GM21786 (cell line): ENCODE data around the gene BARX2.
"Not testable (repeated sequence)": the region's sequence is repeated elsewhere in the genome, so short reads cannot be mapped to it uniquely, and the experiment has no call there.

ENCODE experiments used
- ATAC-seq: cut with Tn5 transposase; IDR thresholded peaks from one replicate; pipeline ENCODE4 v1.9.1; 2021; ENCODE audit not compliant: unreplicated experiment

The BARX2 gene, protein sequence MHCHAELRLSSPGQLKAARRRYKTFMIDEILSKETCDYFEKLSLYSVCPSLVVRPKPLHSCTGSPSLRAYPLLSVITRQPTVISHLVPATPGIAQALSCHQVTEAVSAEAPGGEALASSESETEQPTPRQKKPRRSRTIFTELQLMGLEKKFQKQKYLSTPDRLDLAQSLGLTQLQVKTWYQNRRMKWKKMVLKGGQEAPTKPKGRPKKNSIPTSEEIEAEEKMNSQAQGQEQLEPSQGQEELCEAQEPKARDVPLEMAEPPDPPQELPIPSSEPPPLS

GRCh38 chr11:129375751-129376657 is at the start of gene BARX2:
Gene BARX2 (plus strand): TSS chr11:129375848. CDS start chr11:129376036, 188 bp downstream.
- ATAC-seq: no peak

DNA sequence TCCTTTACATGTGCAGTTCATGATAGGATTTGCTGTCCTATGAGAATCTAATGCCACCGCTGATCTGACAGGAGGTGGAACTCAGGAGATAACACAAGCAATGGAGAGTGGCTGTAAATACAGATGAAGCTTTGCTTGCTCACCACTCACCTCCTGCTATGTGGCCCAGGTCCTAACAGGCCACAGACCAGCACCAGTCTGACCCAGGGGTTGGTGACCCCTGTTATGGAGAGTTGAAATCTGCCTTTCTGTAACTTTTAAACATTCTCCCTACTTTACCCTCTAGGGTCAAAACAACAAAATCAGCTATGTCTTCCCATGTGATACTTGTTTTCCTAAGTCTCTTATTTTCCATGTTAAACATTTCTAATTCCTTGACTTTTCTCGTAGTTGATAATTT is 48.7 kb upstream of the BARX2 start:
- no peak for ATAC-seq

DNA sequence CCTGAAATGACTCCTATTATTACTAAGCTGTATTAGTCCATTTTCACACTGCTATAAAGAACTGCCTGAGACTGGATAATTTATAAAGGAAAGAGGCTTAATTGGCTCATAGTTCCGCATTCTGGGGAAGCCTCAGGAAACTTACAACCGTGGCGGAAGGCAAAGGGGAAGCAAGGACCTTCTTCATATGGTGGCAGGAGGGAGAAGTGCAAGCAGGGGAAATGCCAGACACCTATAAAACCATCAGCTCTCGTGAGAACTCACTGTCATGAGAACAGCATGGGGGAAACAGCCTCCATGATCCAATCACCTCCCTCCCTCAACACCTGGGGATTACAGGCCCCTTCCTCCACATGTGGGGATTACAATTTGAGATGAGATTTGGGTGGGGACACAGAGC is 47.9 kb upstream of the BARX2 start:
- not testable (repeated sequence) for ATAC-seq

GRCh38 chr11:129328756-129329155 is 46.9 kb upstream of the BARX2 start:
- ATAC-seq: no peak

GRCh38 chr11:129331217-129331616 is 44.4 kb upstream of the BARX2 start:
- no peak for ATAC-seq

GRCh38 chr11:129331871-129332274 is 43.8 kb upstream of the BARX2 start:
- peak; percentile 92 for ATAC-seq

DNA sequence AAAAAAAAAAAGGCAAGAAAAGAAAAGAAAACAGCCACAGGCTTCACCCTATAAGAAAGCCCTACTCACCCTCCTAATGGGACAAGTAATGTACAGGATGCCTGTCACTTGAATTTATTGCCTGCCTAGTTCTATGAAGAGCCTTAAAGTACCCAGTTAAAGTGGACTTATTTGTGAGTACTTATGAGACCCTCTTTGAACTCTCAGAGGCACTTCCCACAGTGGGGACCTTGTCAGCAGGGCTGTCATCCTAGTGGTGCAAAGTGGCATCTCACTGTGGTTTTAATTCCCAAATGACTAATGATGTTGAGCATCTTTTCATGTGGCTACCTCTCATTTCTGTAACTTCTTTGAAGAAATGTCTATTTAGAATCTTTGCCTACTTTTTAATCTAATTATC is 41.8 kb upstream of the BARX2 start:
- no peak for ATAC-seq

GRCh38 chr11:129344301-129344940 is 31.2 kb upstream of the BARX2 start:
- ATAC-seq: not testable (repeated sequence)

DNA sequence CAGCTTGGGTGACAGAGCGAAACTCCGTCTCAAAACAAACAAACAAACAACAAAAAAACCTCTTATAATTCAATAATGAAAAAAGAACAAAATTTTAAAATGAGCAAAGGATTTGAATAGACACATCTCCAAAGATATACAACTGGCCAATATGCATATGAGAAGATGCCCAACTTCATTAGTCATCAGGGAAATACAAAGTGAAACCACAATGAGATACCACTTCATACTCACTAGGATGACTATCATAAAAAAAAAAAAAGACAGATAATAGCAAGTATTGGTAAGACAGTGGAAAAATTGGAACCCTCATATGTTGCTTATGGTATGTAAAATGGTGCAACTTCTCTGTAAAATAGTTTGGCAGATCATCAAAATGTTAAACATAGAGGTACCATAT is 28.7 kb upstream of the BARX2 start:
- ATAC-seq: no peak

DNA sequence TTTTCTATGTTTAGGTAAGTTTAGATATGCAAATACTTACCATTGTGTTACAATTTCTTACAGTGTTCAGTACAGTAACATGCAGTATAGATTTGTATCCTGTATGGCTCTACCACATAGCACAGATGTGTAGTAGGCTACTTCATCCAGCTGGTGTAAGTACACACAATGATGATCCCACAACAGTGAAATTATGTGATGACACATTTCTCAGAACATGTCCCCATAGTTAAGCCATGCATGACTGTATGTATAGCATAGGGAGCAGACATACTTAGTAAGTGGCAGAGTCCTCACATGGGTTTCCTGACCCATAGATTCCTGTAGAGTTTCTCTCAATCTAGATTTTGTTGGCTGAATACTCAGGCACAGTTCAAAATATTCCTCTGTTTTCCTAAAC is 26.8 kb upstream of the BARX2 start:
- ATAC-seq: no peak

GRCh38 chr11:129352676-129353075 is 23.0 kb upstream of the BARX2 start:
- ATAC-seq: no peak

GRCh38 chr11:129354691-129355090 is 21.0 kb upstream of the BARX2 start:
- ATAC-seq: no peak

- ATAC-seq: no peak
Measured at GRCh38 chr11:129359748-129360147, 15.9 kb upstream of the BARX2 start.

- peak; percentile 100 for ATAC-seq
Measured at GRCh38 chr11:129364143-129364654, 11.4 kb upstream of the BARX2 start.

- ATAC-seq: no peak
Measured at GRCh38 chr11:129365816-129366215, 9.8 kb upstream of the BARX2 start.

DNA sequence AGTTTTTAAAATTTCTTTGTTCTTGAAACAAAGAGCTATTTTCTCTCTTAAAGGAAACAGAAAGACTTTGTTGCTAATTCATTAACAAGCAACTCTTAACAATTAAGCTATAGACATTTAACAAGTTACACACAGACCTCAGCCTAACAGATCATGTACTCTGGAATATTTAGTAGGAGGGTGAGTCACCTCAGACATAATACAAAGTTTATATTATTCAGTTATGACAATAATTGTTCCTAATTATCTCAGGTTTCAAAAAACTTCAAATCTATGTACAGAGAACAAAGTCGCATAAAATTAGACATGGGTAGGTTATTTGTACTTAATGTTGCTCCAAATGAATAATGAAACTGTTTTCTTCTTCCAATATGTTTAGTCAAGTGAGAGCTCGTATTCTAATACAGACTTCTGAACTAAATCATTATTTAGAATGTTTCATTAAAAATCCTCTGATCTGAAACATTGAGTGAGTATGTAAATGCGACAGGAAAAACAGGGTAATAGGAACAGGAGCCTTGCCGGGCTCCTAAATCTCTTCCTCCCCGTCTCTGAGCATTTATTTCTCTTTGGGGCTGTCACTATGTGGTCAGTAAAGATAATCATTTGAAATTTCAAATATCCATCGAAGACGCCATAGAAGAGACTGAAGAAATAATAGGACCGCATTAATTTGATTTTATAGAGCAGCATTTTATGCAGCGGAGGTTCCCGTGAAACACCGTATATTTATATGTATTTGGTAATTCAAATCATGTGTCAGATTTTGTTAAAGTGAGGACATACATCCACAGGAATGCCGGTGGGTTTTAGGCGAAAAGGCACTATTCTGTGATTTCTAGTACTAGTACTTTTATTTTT is 8.7 kb upstream of the BARX2 start:
- ATAC-seq: no peak

DNA sequence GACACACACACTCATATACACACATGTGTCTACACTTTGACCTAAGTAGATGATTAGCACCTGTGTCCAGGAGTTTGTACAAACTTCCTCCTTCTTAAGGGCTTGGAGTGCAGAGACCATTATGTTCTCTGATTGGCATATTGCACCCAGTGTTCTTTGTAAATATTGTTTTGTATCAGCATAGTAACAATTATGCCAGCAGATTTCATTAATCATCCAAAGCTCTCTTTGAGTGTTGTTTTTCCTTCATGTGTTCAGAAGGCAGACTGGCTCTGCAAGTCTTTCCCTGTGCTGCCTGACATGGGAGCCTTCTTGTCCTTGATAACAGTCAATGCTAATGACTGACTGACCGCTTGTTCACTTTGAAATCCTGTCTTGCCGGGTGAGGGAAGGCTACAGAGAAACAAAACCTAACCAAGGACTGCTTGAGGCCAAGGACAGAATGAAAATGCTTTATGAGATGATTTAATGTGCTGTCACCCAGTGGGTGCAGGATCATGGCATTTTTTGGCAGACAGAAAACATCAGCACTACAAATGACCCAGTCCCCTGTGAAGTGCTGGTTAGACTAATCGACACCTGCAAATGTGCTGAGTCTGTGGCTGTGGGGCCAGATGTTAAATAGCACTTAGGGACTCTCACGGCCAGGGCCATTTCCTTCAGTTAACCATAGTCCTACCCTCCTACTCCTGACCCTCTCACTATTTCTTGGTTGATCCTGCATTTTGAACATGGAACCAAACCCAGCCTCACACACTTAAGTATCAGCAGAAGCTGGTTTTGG is 6.6 kb upstream of the BARX2 start:
- ATAC-seq: no peak

- ATAC-seq: no peak
Measured at GRCh38 chr11:129370715-129371114, 4.9 kb upstream of the BARX2 start.

DNA sequence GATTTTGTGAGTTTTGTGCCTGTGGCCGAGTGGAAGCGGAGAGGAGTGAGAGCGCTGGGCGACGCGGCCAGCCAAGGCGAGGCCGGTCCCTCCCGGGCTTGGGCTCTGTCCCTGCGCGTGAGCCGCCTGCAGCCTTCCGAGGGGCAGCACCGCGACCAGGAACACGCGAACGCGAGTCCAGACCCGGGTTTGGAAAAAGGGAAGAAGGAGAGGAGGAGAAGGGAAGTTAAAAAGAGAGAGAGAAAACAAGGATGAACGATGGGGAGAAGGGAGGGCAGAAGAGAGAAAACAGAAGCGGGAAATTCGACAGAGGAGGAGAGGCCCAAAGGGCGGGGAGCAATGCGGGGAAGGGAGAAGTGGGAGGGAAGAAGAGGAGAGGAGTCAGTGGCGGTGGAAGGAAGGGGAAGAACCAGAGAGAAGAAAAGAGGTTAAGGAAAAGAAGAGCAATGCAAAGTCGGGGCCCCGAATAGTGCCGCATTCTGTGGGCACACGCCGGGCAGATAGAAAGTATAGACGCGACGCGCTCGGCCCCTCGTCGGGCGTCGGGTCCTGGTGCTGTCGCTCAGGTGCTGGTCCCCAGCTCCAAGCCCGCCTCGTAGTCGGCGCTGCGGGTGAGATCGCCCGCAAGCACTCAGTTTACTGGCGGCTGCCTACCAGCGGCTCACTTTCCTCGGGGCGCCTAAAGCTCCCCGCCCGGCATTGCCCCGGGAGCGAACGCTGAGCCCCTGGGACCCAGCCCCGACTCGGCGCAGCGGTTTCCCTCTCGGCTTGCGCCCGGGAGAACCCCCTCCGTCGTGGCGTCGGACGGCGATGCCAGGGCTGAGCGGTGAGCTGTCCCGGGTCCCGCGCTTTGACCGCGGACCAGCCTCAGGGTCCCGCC is 2.8 kb upstream of the BARX2 start:
- no peak for ATAC-seq
